Lower leg skin (tissue), 4 donors: ENCODE measurements around the gene GRM8. TPM values are rescaled to one million over a fixed set of nuclear protein-coding genes. Genes with fewer than 3 reads are reported as not detected.
"Not testable (repeated sequence)": the region's sequence is repeated elsewhere in the genome, so short reads cannot be mapped to it uniquely, and the experiment has no call there.

Source experiments
- DNase-seq, 2 donors: peaks; one replicate each; pipeline ENCODE4 v3.0.0-alpha.2; 2019; ENCODE audit warnings: low spot score in 2 of 2
- H3K4me3 ChIP-seq: fragments of 200-600 bp; sonication (generic); 2 replicates; pipeline ENCODE4 v1.5.1; 2017; ENCODE audit warnings: mild to moderate bottlenecking, low read depth; ENCODE audit not compliant: poor library complexity, severe bottlenecking
- POLR2A ChIP-seq, 2 donors: fragments of 450-650 bp; IDR thresholded peaks; one replicate each; pipeline ENCODE4 v1.6.1; 2016 to 2017; ENCODE audit warnings: antibody characterized with exemption in 2 of 2, mild to moderate bottlenecking in 1 of 2, moderate library complexity in 1 of 2
- WGBS, 2 donors: methylation state at CpG; one replicate each; pipeline ENCODE4 v1.1.5; 2018; 5-methylcytosine and 5-hydroxymethylcytosine counted together
- intact Hi-C: fragments of 100-400 bp; cut with DNase I; formaldehyde crosslinking; loops from one replicate; pipeline ENCODE4 v1.15.0; 2023; ENCODE audit warnings: low total_unique reads
- total RNA-seq, 4 donors: library from RNA; depleted of rRNA; stranded (reverse); fragments of >200 nt; gene quantifications; one replicate each; pipeline ENCODE4 v1.1.0, GENCODE V29; 2016
- TF ChIP-seq, protein P1 (sequence below), 3 donors: fragments of 450-650 bp; IDR thresholded peaks; one replicate each; pipeline ENCODE4 v1.5.1; 2016; ENCODE audit warnings: antibody characterized with exemption in 3 of 3, mild to moderate bottlenecking in 3 of 3, moderate library complexity in 2 of 3

Gene GRM8
- total RNA-seq, 4 donors from 2014 or later = 0.45 TPM; not detected in 3

- intact Hi-C loops = no loop called here
- TF ChIP-seq, protein P1, sequence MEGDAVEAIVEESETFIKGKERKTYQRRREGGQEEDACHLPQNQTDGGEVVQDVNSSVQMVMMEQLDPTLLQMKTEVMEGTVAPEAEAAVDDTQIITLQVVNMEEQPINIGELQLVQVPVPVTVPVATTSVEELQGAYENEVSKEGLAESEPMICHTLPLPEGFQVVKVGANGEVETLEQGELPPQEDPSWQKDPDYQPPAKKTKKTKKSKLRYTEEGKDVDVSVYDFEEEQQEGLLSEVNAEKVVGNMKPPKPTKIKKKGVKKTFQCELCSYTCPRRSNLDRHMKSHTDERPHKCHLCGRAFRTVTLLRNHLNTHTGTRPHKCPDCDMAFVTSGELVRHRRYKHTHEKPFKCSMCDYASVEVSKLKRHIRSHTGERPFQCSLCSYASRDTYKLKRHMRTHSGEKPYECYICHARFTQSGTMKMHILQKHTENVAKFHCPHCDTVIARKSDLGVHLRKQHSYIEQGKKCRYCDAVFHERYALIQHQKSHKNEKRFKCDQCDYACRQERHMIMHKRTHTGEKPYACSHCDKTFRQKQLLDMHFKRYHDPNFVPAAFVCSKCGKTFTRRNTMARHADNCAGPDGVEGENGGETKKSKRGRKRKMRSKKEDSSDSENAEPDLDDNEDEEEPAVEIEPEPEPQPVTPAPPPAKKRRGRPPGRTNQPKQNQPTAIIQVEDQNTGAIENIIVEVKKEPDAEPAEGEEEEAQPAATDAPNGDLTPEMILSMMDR (IDR thresholded peaks at IDR 0.05) = no peak
- TF ChIP-seq POLR2A (IDR thresholded peaks at IDR 0.05) = no peak
- DNase-seq = no peak
Measured at GRCh38 chr7:126690104-126690503, 562.6 kb downstream of the GRM8 start.

GRCh38 chr7:126689037-126689436 is 563.7 kb downstream of the GRM8 start:
- H3K4me3 ChIP-seq = no peak overlapping the region
- intact Hi-C loops = no loop called here
- DNase-seq = no peak
- 38 to 39% methylated on average over 1 of the region's 1 CpG for WGBS, 2 donors
- no peak for TF ChIP-seq POLR2A (IDR thresholded peaks at IDR 0.05)
- TF ChIP-seq, protein P1 (IDR thresholded peaks at IDR 0.05) = no peak

More at GRCh38 chr7:126690104-126690503, 562.6 kb downstream of the GRM8 start:
- no peak overlapping the region for H3K4me3 ChIP-seq
- WGBS, 2 donors = 96 to 97% methylated on average over 15 of the region's 15 CpGs

GRCh38 chr7:126686474-126686873 is 566.3 kb downstream of the GRM8 start:
- H3K4me3 ChIP-seq = no peak overlapping the region
- 77 to 84% methylated on average over 5 of the region's 5 CpGs for WGBS, 2 donors
- intact Hi-C loops = no loop called here
- TF ChIP-seq POLR2A (IDR thresholded peaks at IDR 0.05) = no peak
- TF ChIP-seq, protein P1 (IDR thresholded peaks at IDR 0.05) = no peak
- no peak for DNase-seq

DNA sequence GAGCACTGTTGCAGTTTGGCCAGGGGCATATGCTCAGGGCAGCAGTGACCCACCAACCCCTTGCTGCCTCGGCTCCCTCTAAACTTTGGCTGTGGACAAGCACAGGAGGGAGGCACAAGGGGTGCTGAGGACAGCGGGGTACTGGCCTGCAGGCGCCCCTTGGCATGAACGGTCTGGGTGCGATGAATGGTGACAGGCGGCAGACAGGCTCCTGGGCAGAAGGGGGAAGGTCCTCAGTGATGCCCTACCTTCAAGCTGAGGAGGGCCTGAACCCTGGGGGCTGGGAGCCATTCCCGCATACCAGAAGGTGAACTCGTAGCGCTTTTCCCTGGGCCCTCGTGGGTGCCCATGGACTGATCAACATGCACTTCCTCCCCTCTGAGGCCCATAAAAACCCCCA is 567.1 kb downstream of the GRM8 start:
- DNase-seq = no peak
- intact Hi-C loops = no loop called here
- 93% methylated on average over 5 to 10 of the region's 10 CpGs for WGBS, 2 donors
- TF ChIP-seq POLR2A (IDR thresholded peaks at IDR 0.05) = no peak
- TF ChIP-seq, protein P1 (IDR thresholded peaks at IDR 0.05) = no peak
- no peak overlapping the region for H3K4me3 ChIP-seq

DNA sequence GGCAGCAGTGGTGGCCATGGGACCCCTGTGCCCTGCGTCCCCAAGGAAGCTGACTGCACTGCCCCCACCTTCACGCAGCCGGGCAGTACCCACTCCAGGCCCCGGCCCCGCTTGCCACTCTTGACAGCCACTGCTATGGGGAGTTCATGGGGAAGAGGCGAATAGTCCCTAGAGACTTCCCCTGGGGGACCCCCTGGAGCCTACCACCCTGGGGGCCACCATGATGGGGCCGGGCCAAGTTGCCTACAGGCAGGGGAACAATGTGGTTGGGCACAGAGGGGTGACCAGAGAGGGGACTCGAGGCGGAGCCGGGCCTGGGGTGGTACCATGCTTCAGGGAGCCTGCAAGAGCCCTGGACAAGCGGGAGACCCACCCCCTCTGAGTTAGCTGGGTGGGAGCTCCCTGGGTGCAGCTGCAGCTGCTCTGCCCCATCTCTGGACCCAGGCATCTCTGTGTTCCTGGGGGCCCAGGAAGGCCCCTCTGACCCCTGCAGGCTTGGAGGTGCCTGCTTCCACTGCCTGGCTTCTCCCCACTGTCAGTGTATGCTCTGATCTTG is 567.6 kb downstream of the GRM8 start:
- intact Hi-C loops = no loop called here
- H3K4me3 ChIP-seq = no peak overlapping the region
- TF ChIP-seq, protein P1 (IDR thresholded peaks at IDR 0.05) = no peak
- no peak for TF ChIP-seq POLR2A (IDR thresholded peaks at IDR 0.05)
- no peak for DNase-seq
- WGBS, 2 donors = 90 to 92% methylated on average over 11 of the region's 11 CpGs

- no peak for TF ChIP-seq POLR2A (IDR thresholded peaks at IDR 0.05)
- TF ChIP-seq, protein P1 (IDR thresholded peaks at IDR 0.05) = no peak
- DNase-seq = no peak
- intact Hi-C loops = no loop called here
- H3K4me3 ChIP-seq = no peak overlapping the region
Measured at GRCh38 chr7:126682176-126682575, 570.6 kb downstream of the GRM8 start.

GRCh38 chr7:126668762-126669161 is 584.0 kb downstream of the GRM8 start:
- intact Hi-C loops, DNase-seq, H3K4me3 ChIP-seq: not testable (repeated sequence)
- WGBS, 2 donors = 80 to 81% methylated on average over 1 of the region's 1 CpG
